HL-60/S4 treated with phorbol 12-myristate 13-acetate at 8.2 ng/mL for 4 days and 3 days (cell line): ENCODE data around the gene ZNF143.
"Not testable (repeated sequence)": the region's sequence is repeated elsewhere in the genome, so short reads cannot be mapped to it uniquely, and the experiment has no call there.

Source experiments
- in situ Hi-C: fragments of 300-500 bp; cut with MboI; formaldehyde crosslinking; loops from 2 replicates; pipeline ENCODE4 v1.15.0; 2022; ENCODE audit warnings: low sequenced_read_pairs

ZNF143 gene

GRCh38 chr11:9460322-9461062 lies at the start of gene ZNF143:
TSS of gene ZNF143 (plus strand) at chr11:9461012. CDS start at chr11:9471309, 10,297 bp downstream.
- in situ Hi-C loops = no loop called here

GRCh38 chr11:9428706-9429105 lies 32.1 kb upstream of the ZNF143 start:
- in situ Hi-C loops = no loop called here

GRCh38 chr11:9438611-9439010 lies 22.2 kb upstream of the ZNF143 start:
- in situ Hi-C loops = no loop called here

- in situ Hi-C loops = no loop called here
Measured at GRCh38 chr11:9446230-9446629, 14.6 kb upstream of the ZNF143 start.

GRCh38 chr11:9448576-9449352 lies 12.0 kb upstream of the ZNF143 start:
- in situ Hi-C loops = no loop called here

- in situ Hi-C loops = not testable (repeated sequence)
Measured at GRCh38 chr11:9452023-9452422, 8.8 kb upstream of the ZNF143 start.

- in situ Hi-C loops = no loop called here
Measured at GRCh38 chr11:9455722-9456121, 5.1 kb upstream of the ZNF143 start.

GRCh38 chr11:9459667-9460321 lies 1.0 kb upstream of the ZNF143 start:
- in situ Hi-C loops = no loop called here

- in situ Hi-C loops = no loop called here
Measured at GRCh38 chr11:9461063-9461759, 399 bp downstream of the ZNF143 start.

- in situ Hi-C loops = no loop called here
Measured at GRCh38 chr11:9461760-9462134, 935 bp downstream of the ZNF143 start.

GRCh38 chr11:9462172-9462799 lies 1.5 kb downstream of the ZNF143 start:
- in situ Hi-C loops = no loop called here

- in situ Hi-C loops = no loop called here
Measured at GRCh38 chr11:9462806-9463537, 2.2 kb downstream of the ZNF143 start.

- in situ Hi-C loops = no loop called here
Measured at GRCh38 chr11:9470765-9471164, 10.0 kb downstream of the ZNF143 start.

- in situ Hi-C loops = no loop called here
Measured at GRCh38 chr11:9473408-9473807, 12.6 kb downstream of the ZNF143 start.

GRCh38 chr11:9479899-9480298 lies 19.1 kb downstream of the ZNF143 start:
- in situ Hi-C loops = no loop called here

- in situ Hi-C loops = no loop called here
Measured at GRCh38 chr11:9489080-9489765, 28.4 kb downstream of the ZNF143 start.

- in situ Hi-C loops = no loop called here
Measured at GRCh38 chr11:9490376-9490775, 29.6 kb downstream of the ZNF143 start.

GRCh38 chr11:9493492-9493891 lies 32.7 kb downstream of the ZNF143 start:
- in situ Hi-C loops = no loop called here

- in situ Hi-C loops = no loop called here
Measured at GRCh38 chr11:9494316-9494715, 33.5 kb downstream of the ZNF143 start.
